Heart right ventricle (tissue), 16 donors: ENCODE measurements around the gene GRB10. TPM values are rescaled to one million over a fixed set of nuclear protein-coding genes. Genes with fewer than 3 reads are reported as not detected.

ENCODE experiments used
- ATAC-seq, 8 donors: fragments of 200-7000 bp; cut with Tn5 transposase; one replicate each; pipeline ENCODE4 v1.9.1; 2020; ENCODE audit warnings: mild to moderate bottlenecking in 8 of 8, moderate library complexity in 8 of 8, moderate number of reproducible peaks in 1 of 8
- DNase-seq, 2 donors: peaks; one replicate each; pipeline ENCODE4 v3.0.0-alpha.2; 2020
- H3K27ac ChIP-seq, 10 donors: fragments of 200-600 bp; sonication (generic) in 2 of 10; one replicate each; pipeline versions ENCODE4 v1.5.0 to v1.8.0; 2020 to 2022; ENCODE audit warnings: mild to moderate bottlenecking in 3 of 10
- H3K27me3 ChIP-seq, 7 donors: fragments of 200-600 bp; one replicate each; pipeline ENCODE4 v1.8.0; 2021 to 2022; ENCODE audit warnings: mild to moderate bottlenecking in 2 of 7
- H3K36me3 ChIP-seq, 9 donors: fragments of 200-600 bp; sonication (generic) in 1 of 9; one replicate each; pipeline versions ENCODE4 v1.5.0 to v1.8.0; 2020 to 2022; ENCODE audit warnings: mild to moderate bottlenecking in 2 of 9
- H3K4me1 ChIP-seq, 9 donors: fragments of 200-600 bp; sonication (generic) in 1 of 9; one replicate each; pipeline versions ENCODE4 v1.5.0 to v1.8.0; 2020 to 2022; ENCODE audit warnings: mild to moderate bottlenecking in 4 of 9
- H3K4me3 ChIP-seq, 10 donors: fragments of 200-600 bp; sonication (generic) in 2 of 10; one replicate each; pipeline versions ENCODE4 v1.5.0 to v1.8.0; 2020 to 2022; ENCODE audit warnings: mild to moderate bottlenecking in 7 of 10, moderate library complexity in 2 of 10
- H3K9me3 ChIP-seq, 11 donors: fragments of 200-600 bp in 10 of 11; sonication (generic) in 2 of 11; one replicate each; pipeline versions ENCODE4 v1.5.0 to v1.8.0; 2013 to 2022; ENCODE audit warnings: mild to moderate bottlenecking in 2 of 11, control low read depth in 1 of 11, moderate library complexity in 1 of 11
- CTCF ChIP-seq, 9 donors: fragments of 200-600 bp; sonication (generic) in 2 of 9; IDR thresholded peaks; one replicate each; pipeline versions ENCODE4 v1.5.0 to v1.8.0; 2021 to 2022; ENCODE audit warnings: antibody characterized with exemption in 9 of 9, mild to moderate bottlenecking in 5 of 9, moderate library complexity in 1 of 9
- WGBS, 2 donors: extraction: QIAGEN DNeasy Blood & Tissue Kit; methylation state at CpG; one replicate each; pipeline ENCODE4 v1.1.7; 2013; ENCODE audit warnings: inconsistent platforms in 1 of 2; 5-methylcytosine and 5-hydroxymethylcytosine counted together
- intact Hi-C, 10 donors: fragments of 100-400 bp; cut with DNase I; formaldehyde crosslinking; loops; one replicate each; pipeline versions ENCODE4 v1.11.1 to v1.14.2; 2022
- polyA plus RNA-seq, 2 donors: library from polyadenylated mRNA; stranded (reverse); fragments of 200-250 nt; gene quantifications; one replicate each; pipeline ENCODE4 v1.2.3, GENCODE V29; 2013
- total RNA-seq, 10 donors: library from RNA; stranded (reverse); fragmentation: NEBNext Ultra II Directional in 3 of 10; extraction: Animal tissue kit (Norgen Biotek cat#: 25700) in 3 of 10; gene quantifications; one replicate each; pipeline versions ENCODE4 v1.2.1 to v1.2.4, GENCODE V29; 2021 to 2023
- donor health status: Arrhythmogenic right ventricular cardiomyopathy.
- donor health status: ischemic (EF 13 %, LVEDD 7.1; RV severe dilation, severe dysfunction).
- donor health status: healthy with polysubstance abuse.
- donor health status: DM: no; HTN: yes; CAD: no.
- donor health status: DM: no; HTN: no; CAD: no.
- donor health status: ischemic (EF 25% LVEDD 6.9; RV normal size, moderate dysfunction).
- donor health status: ischemic (EF 25% LVEDD 5.7; RV mildly dilated, moderate dysfunction).
- donor health status: healthy.
- donor health status: DM: yes; HTN: yes; CAD: no.
- donor health status: Ischemic cardiomyopathy.
- donor health status: ischemic (EF 35%, LVEDD 5.7; RV mildly dilated, moderate dysfunction).
- donor health status: nonischemic (EF 11% LVEDD 7.7; RV severe dilation, severe dysfunction).
- donor health status: DM: yes; HTN: yes; CAD: no.
- donor health status: PGD.
- donor health status: ischemic (EF 29% LVEDD 5.4; RV normal size, mild dysfunction).
- donor health status: nonischemic (EF 23%, LVEDD 6.1; RV moderate dilation, normal function).

GRB10 gene
- total and polyA plus RNA-seq, 12 donors, result 13.2 to 48.7 (median 29.6) TPM

- peaks cover 4 to 53% (median 26%) of the 10 kb centered on the region in 9 donors for H3K4me1 ChIP-seq
- ATAC-seq (no peak), DNase-seq (no peak)
- H3K36me3 ChIP-seq, result peaks cover 0 to 64% (median 0%) of the 10 kb centered on the region in 9 donors
- no peak overlapping the region for H3K27ac ChIP-seq
- H3K4me3 ChIP-seq, result no peak overlapping the region
- H3K27me3 ChIP-seq, result no peaks in the 10 kb centered on the region
- intact Hi-C loops, result no loop called here
- no peak for TF ChIP-seq CTCF (IDR thresholded peaks at IDR 0.05)
- WGBS, 2 donors, result 91 to 92% methylated on average over 6 of the region's 6 CpGs
- H3K9me3 ChIP-seq, result no peaks in the 10 kb centered on the region
Measured at GRCh38 chr7:50754241-50754640, 28.5 kb downstream of the GRB10 start.

GRCh38 chr7:50752422-50752821, 30.3 kb downstream of the GRB10 start:
- 93 to 95% methylated on average over 4 of the region's 4 CpGs for WGBS, 2 donors
- DNase-seq (no peak), ATAC-seq (no peak)
- no peaks in the 10 kb centered on the region for H3K9me3 ChIP-seq
- H3K4me3 ChIP-seq, result no peak overlapping the region
- no peak overlapping the region for H3K27ac ChIP-seq
- H3K4me1 ChIP-seq, result peaks cover 4 to 54% (median 26%) of the 10 kb centered on the region in 9 donors
- H3K27me3 ChIP-seq, result no peaks in the 10 kb centered on the region
- intact Hi-C loops, result no loop called here
- no peak for TF ChIP-seq CTCF (IDR thresholded peaks at IDR 0.05)
- peaks cover 0 to 77% (median 0%) of the 10 kb centered on the region in 9 donors for H3K36me3 ChIP-seq

GRCh38 chr7:50751146-50751545, 31.6 kb downstream of the GRB10 start:
- intact Hi-C loops, result no loop called here
- ATAC-seq (no peak), DNase-seq (no peak)
- Histone ChIP-seq H3K27me3 (no peaks in the 10 kb centered on the region), H3K9me3 (no peaks in the 10 kb centered on the region), H3K4me3 (no peak overlapping the region), H3K4me1 (peaks cover under 1 to 55% (median 27%) of the 10 kb centered on the region in 9 donors), H3K27ac (no peak overlapping the region), H3K36me3 (peaks cover 0 to 75% (median 0%) of the 10 kb centered on the region in 9 donors)
- no peak for TF ChIP-seq CTCF (IDR thresholded peaks at IDR 0.05)
- 86 to 90% methylated on average over 1 of the region's 1 CpG for WGBS, 2 donors

- no peak for ATAC-seq
- no peak for DNase-seq
- Histone ChIP-seq H3K9me3 (no peaks in the 10 kb centered on the region), H3K36me3 (peaks cover 0 to 69% (median 0%) of the 10 kb centered on the region in 9 donors), H3K27ac (no peak overlapping the region), H3K27me3 (no peaks in the 10 kb centered on the region), H3K4me1 (peaks cover 0 to 51% (median 27%) of the 10 kb centered on the region in 9 donors), H3K4me3 (no peak overlapping the region)
- intact Hi-C loops, result no loop called here
- no peak for TF ChIP-seq CTCF (IDR thresholded peaks at IDR 0.05)
- 75 to 76% methylated on average over 3 of the region's 3 CpGs for WGBS, 2 donors
Measured at GRCh38 chr7:50749896-50750295, 32.8 kb downstream of the GRB10 start.
